Chondrocyte (in vitro differentiated cells): ENCODE measurements around the gene HOTAIR. TPM values are rescaled to one million over a fixed set of nuclear protein-coding genes. Genes with fewer than 3 reads are reported as not detected.

Experiments used
- DNase-seq: peaks from one replicate; pipeline ENCODE4 v3.0.0; 2021; ENCODE audit warnings: mixed read lengths, low spot score
- H3K27ac Mint-ChIP-seq: one replicate; pipeline ENCODE4 v1.8.0; 2021; ENCODE audit warnings: mild to moderate bottlenecking, moderate library complexity, mixed read lengths; ENCODE audit not compliant: unreplicated experiment
- H3K27me3 Mint-ChIP-seq: 2 replicates; pipeline ENCODE4 v1.8.0; 2021; ENCODE audit warnings: low read depth, mixed read lengths
- H3K36me3 Mint-ChIP-seq: 2 replicates; pipeline ENCODE4 v1.8.0; 2021; ENCODE audit warnings: low read depth, mixed read lengths
- H3K4me1 Mint-ChIP-seq: 2 replicates; pipeline ENCODE4 v1.8.0; 2021; ENCODE audit warnings: low read depth, mild to moderate bottlenecking, mixed read lengths
- H3K4me3 Mint-ChIP-seq: one replicate; pipeline ENCODE4 v1.8.0; 2021; ENCODE audit warnings: mild to moderate bottlenecking, moderate library complexity, mixed read lengths; ENCODE audit not compliant: unreplicated experiment
- H3K9me3 Mint-ChIP-seq: 2 replicates; pipeline ENCODE4 v1.8.0; 2021; ENCODE audit warnings: low read depth, mixed read lengths
- CTCF ChIP-seq: fragments of 200-600 bp; sonication (generic); IDR thresholded peaks from 2 replicates; pipeline ENCODE4 v1.5.0; 2021; ENCODE audit warnings: antibody characterized with exemption, mild to moderate bottlenecking, moderate library complexity
- total RNA-seq: library from RNA; stranded (reverse); gene quantifications from 3 replicates; pipeline ENCODE4 v1.2.1, GENCODE V29; 2021

Gene HOTAIR
- total RNA-seq, 1 donor from 2014 or later, result not detected

- DNase-seq, result no peak
- H3K36me3 Mint-ChIP-seq, result no peaks in the 10 kb centered on the region
- no peaks in the 10 kb centered on the region for H3K9me3 Mint-ChIP-seq
- H3K4me3 Mint-ChIP-seq, result no peak overlapping the region
- peaks cover 88% of the 10 kb centered on the region for H3K27me3 Mint-ChIP-seq
- TF ChIP-seq CTCF, result no peak
- peaks cover 8% of the 10 kb centered on the region for H3K4me1 Mint-ChIP-seq
- H3K27ac Mint-ChIP-seq, result no peak overlapping the region
Measured at GRCh38 chr12:53949631-53950436, 24.9 kb downstream of the HOTAIR start.

DNA sequence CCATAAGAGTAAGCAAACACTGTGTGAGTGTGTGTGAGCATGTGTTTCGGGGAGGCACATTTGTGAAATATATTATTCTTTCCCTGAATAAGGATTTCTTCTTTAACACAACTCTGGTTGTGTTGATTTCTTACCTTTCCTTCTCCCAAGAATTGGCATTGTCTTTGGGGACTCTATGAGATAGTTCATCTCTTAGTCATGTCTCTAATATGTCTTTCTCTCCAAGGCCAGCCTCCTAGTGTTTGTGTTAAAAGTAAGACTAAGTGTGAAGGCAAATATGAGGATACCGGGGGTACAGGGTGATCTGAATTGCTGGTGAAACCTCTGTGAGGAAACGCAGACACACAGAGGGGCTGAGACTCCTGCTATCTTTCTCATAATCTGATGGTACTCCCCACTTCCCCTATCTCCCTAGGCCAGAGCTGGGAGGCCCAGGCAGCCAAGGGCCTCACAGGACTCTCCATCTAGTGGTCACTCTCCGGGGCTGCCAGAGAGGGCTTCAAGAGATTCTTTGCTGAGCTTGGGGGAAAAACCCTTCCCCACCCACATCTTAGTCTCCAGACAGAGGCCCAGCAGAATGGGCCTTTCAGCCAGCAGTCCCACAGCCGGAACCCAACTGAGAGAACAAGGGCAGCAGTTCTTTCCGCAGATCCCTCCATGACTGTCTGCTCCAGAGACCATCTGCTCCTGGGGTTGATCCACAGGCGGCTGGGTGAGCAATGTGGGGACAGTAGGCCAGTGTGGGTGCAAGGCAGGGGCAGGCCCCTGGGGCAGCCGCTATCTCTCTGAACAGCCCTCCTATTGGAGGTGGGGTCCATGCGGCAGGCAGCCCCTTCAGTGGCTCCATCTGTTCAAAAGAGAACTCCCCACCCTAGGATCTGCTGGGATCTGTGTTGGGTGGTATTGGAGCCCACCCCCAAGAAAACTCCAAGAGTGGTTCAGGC, 25.8 kb downstream of the HOTAIR start:
- H3K4me3 Mint-ChIP-seq, result no peak overlapping the region
- peaks cover 92% of the 10 kb centered on the region for H3K27me3 Mint-ChIP-seq
- H3K36me3 Mint-ChIP-seq, result no peaks in the 10 kb centered on the region
- H3K27ac Mint-ChIP-seq, result no peak overlapping the region
- TF ChIP-seq CTCF, result no peak
- no peak for DNase-seq
- H3K9me3 Mint-ChIP-seq, result no peaks in the 10 kb centered on the region
- H3K4me1 Mint-ChIP-seq, result peaks cover 8% of the 10 kb centered on the region

- Mint-ChIP-seq H3K4me3 (no peak overlapping the region), H3K4me1 (peaks cover under 1% of the 10 kb centered on the region), H3K36me3 (no peaks in the 10 kb centered on the region), H3K27ac (no peak overlapping the region), H3K9me3 (no peaks in the 10 kb centered on the region), H3K27me3 (peaks cover 90% of the 10 kb centered on the region)
- TF ChIP-seq CTCF, result no peak
- DNase-seq, result no peak
Measured at GRCh38 chr12:53947743-53948142, 27.0 kb downstream of the HOTAIR start.

GRCh38 chr12:53944907-53945847, 29.6 kb downstream of the HOTAIR start:
- Mint-ChIP-seq H3K9me3 (no peaks in the 10 kb centered on the region), H3K27me3 (peaks cover 89% of the 10 kb centered on the region), H3K36me3 (no peaks in the 10 kb centered on the region), H3K4me1 (no peaks in the 10 kb centered on the region), H3K27ac (no peak overlapping the region), H3K4me3 (no peak overlapping the region)
- TF ChIP-seq CTCF, result no peak
- no peak for DNase-seq
